ENCODE data around the gene FRRS1. TPM values are rescaled to one million over a fixed set of nuclear protein-coding genes. Genes with fewer than 3 reads are reported as not detected.

The FRRS1 gene
- total and polyA plus RNA-seq, 2 experiments from 2014 or later: 0.34 to 6.8 TPM

DNA sequence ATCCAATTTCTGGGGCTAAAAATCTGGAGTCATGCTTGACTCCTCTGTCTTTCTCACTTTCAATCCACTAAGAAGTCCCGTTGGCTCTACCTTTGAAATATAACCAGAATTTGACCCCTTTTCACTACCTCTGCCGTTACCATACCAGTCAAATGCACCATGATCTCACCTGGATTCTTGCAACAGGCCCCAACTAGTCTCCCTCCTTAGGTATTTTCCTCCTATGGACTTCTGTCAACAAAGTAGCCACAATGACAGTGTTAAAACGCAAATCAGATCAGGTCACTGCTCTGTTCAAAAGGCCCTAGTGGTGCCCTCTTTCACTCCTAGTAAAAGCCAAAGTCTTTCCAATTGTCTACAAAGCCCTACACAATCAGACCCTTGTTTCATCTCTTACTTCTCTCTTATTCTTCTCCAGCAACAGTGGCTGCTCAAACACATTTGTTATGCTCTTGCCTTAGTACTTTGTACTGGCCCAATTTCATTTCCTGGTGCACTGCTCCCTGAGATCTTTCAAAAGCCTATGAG is 48.0 kb upstream of the FRRS1 start:
- H3K4me1 ChIP-seq (ENCODE audit: insufficient read depth): no peaks in the 10 kb centered on the region
- H3K4me1 Mint-ChIP-seq: peaks cover 3% of the 10 kb centered on the region; the same call in 2 of the 3 replicates
- H3K79me2 ChIP-seq (replicated peaks; ENCODE audit: insufficient read depth): no peaks in the 10 kb centered on the region
- H3K27ac ChIP-seq (ENCODE audit: low read depth): no peak overlapping the region
- no peak for ATAC-seq
- no peaks in the 10 kb centered on the region for H3K9me2 ChIP-seq (ENCODE audit: insufficient read depth)
- TF ChIP-seq, protein P1, sequence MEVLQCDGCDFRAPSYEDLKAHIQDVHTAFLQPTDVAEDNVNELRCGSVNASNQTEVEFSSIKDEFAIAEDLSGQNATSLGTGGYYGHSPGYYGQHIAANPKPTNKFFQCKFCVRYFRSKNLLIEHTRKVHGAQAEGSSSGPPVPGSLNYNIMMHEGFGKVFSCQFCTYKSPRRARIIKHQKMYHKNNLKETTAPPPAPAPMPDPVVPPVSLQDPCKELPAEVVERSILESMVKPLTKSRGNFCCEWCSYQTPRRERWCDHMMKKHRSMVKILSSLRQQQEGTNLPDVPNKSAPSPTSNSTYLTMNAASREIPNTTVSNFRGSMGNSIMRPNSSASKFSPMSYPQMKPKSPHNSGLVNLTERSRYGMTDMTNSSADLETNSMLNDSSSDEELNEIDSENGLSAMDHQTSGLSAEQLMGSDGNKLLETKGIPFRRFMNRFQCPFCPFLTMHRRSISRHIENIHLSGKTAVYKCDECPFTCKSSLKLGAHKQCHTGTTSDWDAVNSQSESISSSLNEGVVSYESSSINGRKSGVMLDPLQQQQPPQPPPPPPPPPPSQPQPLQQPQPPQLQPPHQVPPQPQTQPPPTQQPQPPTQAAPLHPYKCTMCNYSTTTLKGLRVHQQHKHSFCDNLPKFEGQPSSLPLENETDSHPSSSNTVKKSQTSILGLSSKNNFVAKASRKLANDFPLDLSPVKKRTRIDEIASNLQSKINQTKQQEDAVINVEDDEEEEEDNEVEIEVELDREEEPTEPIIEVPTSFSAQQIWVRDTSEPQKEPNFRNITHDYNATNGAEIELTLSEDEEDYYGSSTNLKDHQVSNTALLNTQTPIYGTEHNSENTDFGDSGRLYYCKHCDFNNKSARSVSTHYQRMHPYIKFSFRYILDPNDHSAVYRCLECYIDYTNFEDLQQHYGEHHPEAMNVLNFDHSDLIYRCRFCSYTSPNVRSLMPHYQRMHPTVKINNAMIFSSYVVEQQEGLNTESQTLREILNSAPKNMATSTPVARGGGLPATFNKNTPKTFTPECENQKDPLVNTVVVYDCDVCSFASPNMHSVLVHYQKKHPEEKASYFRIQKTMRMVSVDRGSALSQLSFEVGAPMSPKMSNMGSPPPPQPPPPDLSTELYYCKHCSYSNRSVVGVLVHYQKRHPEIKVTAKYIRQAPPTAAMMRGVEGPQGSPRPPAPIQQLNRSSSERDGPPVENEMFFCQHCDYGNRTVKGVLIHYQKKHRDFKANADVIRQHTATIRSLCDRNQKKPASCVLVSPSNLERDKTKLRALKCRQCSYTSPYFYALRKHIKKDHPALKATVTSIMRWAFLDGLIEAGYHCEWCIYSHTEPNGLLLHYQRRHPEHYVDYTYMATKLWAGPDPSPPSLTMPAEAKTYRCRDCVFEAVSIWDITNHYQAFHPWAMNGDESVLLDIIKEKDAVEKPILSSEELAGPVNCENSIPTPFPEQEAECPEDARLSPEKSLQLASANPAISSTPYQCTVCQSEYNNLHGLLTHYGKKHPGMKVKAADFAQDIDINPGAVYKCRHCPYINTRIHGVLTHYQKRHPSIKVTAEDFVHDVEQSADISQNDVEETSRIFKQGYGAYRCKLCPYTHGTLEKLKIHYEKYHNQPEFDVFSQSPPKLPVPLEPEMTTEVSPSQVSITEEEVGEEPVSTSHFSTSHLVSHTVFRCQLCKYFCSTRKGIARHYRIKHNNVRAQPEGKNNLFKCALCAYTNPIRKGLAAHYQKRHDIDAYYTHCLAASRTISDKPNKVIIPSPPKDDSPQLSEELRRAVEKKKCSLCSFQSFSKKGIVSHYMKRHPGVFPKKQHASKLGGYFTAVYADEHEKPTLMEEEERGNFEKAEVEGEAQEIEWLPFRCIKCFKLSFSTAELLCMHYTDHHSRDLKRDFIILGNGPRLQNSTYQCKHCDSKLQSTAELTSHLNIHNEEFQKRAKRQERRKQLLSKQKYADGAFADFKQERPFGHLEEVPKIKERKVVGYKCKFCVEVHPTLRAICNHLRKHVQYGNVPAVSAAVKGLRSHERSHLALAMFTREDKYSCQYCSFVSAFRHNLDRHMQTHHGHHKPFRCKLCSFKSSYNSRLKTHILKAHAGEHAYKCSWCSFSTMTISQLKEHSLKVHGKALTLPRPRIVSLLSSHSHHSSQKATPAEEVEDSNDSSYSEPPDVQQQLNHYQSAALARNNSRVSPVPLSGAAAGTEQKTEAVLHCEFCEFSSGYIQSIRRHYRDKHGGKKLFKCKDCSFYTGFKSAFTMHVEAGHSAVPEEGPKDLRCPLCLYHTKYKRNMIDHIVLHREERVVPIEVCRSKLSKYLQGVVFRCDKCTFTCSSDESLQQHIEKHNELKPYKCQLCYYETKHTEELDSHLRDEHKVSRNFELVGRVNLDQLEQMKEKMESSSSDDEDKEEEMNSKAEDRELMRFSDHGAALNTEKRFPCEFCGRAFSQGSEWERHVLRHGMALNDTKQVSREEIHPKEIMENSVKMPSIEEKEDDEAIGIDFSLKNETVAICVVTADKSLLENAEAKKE (CRISPR knock-in tag; IDR thresholded peaks at IDR 0.05): no peak
- TF ChIP-seq EZH2phosphoT487 (IDR thresholded peaks at IDR 0.05; ENCODE audit: unreplicated experiment): no peak
- TF ChIP-seq NANOG (IDR thresholded peaks at IDR 0.05; ENCODE audit: borderline replicate concordance): no peak
- no peak for TF ChIP-seq STAT1 (IDR thresholded peaks at IDR 0.05; ENCODE audit: unreplicated experiment)
- no peak for TF ChIP-seq ZNF114 (CRISPR knock-in tag; IDR thresholded peaks at IDR 0.05)
- H3K36me3 ChIP-seq (ENCODE audit: insufficient read depth): no peaks in the 10 kb centered on the region
- DNase-seq (ENCODE audit: low spot score): no peak
- no peak overlapping the region for H3K27ac Mint-ChIP-seq
- peak overlapping the region; percentile 92 for H2AFZ ChIP-seq
- no peaks in the 10 kb centered on the region for H3K36me3 Mint-ChIP-seq (ENCODE audit: low read depth)
- H3K27me3 Mint-ChIP-seq (ENCODE audit: insufficient read depth, low read depth, poor library complexity): no peaks in the 10 kb centered on the region
- no peaks in the 10 kb centered on the region for H4K20me1 ChIP-seq (replicated peaks; ENCODE audit: insufficient read depth)
- H3K4me3 ChIP-seq: no peak overlapping the region
- H3K4me2 ChIP-seq: no peak overlapping the region
- H3K9me3 Mint-ChIP-seq: no peaks in the 10 kb centered on the region
- no peaks in the 10 kb centered on the region for H3K27me3 ChIP-seq (ENCODE audit: insufficient read depth)
- H3K4me3 Mint-ChIP-seq: no peak overlapping the region
- H3F3A ChIP-seq (replicated peaks; ENCODE audit: low read depth): no peaks in the 10 kb centered on the region

DNA sequence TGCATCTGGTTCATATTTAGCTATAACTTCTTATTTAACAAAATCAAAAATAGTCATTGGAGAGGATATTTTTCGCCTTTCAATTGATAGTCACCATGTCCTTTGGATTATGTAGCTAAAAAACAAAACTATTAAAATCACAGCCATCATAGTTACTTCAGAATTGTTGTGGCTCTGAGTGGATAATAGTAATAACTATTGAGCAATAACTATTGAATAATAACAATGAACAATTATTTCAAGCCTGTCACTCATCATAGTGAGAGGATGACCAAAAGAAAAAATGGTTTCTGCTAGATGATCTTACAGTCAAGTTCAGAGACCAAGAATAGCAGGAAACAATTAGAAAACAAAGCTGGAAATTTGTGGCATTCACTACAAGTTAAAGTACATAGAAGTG is 45.3 kb upstream of the FRRS1 start:
- H3K27ac ChIP-seq (ENCODE audit: low read depth): no peak overlapping the region
- H3K4me2 ChIP-seq: no peak overlapping the region
- no peaks in the 10 kb centered on the region for H3K27me3 ChIP-seq (ENCODE audit: insufficient read depth)
- no peak for DNase-seq (ENCODE audit: low spot score)
- no peaks in the 10 kb centered on the region for H3K79me2 ChIP-seq (replicated peaks; ENCODE audit: insufficient read depth)
- Mint-ChIP-seq H3K4me1 (peaks cover 7% of the 10 kb centered on the region), H3K4me3 (no peak overlapping the region), H3K36me3 (ENCODE audit: low read depth) (no peaks in the 10 kb centered on the region), H3K27me3 (ENCODE audit: insufficient read depth, low read depth, poor library complexity) (no peaks in the 10 kb centered on the region), H3K9me3 (no peaks in the 10 kb centered on the region), H3K27ac (no peak overlapping the region)
- no peaks in the 10 kb centered on the region for H3F3A ChIP-seq (replicated peaks; ENCODE audit: low read depth)
- no peak for ATAC-seq
- H3K36me3 ChIP-seq (ENCODE audit: insufficient read depth): no peaks in the 10 kb centered on the region
- no peak overlapping the region for H2AFZ ChIP-seq
- H4K20me1 ChIP-seq (replicated peaks; ENCODE audit: insufficient read depth): no peaks in the 10 kb centered on the region
- H3K4me1 ChIP-seq (ENCODE audit: insufficient read depth): no peaks in the 10 kb centered on the region
- H3K4me3 ChIP-seq: no peak overlapping the region
- H3K9me2 ChIP-seq (ENCODE audit: insufficient read depth): no peaks in the 10 kb centered on the region
- TF ChIP-seq JUNB (IDR thresholded peaks at IDR 0.05; ENCODE audit: unreplicated experiment) (no peak), ZNF114 (CRISPR knock-in tag; IDR thresholded peaks at IDR 0.05) (no peak), CREB1 (CRISPR knock-in tag; IDR thresholded peaks at IDR 0.05; ENCODE audit: low read depth) (no peak)
- TF ChIP-seq, protein P2, sequence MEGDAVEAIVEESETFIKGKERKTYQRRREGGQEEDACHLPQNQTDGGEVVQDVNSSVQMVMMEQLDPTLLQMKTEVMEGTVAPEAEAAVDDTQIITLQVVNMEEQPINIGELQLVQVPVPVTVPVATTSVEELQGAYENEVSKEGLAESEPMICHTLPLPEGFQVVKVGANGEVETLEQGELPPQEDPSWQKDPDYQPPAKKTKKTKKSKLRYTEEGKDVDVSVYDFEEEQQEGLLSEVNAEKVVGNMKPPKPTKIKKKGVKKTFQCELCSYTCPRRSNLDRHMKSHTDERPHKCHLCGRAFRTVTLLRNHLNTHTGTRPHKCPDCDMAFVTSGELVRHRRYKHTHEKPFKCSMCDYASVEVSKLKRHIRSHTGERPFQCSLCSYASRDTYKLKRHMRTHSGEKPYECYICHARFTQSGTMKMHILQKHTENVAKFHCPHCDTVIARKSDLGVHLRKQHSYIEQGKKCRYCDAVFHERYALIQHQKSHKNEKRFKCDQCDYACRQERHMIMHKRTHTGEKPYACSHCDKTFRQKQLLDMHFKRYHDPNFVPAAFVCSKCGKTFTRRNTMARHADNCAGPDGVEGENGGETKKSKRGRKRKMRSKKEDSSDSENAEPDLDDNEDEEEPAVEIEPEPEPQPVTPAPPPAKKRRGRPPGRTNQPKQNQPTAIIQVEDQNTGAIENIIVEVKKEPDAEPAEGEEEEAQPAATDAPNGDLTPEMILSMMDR (conservative IDR thresholded peaks at IDR 0.05; ENCODE audit: low read depth in 2 of 2): no peak
- TF ChIP-seq, protein P3, sequence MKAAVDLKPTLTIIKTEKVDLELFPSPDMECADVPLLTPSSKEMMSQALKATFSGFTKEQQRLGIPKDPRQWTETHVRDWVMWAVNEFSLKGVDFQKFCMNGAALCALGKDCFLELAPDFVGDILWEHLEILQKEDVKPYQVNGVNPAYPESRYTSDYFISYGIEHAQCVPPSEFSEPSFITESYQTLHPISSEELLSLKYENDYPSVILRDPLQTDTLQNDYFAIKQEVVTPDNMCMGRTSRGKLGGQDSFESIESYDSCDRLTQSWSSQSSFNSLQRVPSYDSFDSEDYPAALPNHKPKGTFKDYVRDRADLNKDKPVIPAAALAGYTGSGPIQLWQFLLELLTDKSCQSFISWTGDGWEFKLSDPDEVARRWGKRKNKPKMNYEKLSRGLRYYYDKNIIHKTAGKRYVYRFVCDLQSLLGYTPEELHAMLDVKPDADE (IDR thresholded peaks at IDR 0.05): no peak
- TF ChIP-seq, protein P4, sequence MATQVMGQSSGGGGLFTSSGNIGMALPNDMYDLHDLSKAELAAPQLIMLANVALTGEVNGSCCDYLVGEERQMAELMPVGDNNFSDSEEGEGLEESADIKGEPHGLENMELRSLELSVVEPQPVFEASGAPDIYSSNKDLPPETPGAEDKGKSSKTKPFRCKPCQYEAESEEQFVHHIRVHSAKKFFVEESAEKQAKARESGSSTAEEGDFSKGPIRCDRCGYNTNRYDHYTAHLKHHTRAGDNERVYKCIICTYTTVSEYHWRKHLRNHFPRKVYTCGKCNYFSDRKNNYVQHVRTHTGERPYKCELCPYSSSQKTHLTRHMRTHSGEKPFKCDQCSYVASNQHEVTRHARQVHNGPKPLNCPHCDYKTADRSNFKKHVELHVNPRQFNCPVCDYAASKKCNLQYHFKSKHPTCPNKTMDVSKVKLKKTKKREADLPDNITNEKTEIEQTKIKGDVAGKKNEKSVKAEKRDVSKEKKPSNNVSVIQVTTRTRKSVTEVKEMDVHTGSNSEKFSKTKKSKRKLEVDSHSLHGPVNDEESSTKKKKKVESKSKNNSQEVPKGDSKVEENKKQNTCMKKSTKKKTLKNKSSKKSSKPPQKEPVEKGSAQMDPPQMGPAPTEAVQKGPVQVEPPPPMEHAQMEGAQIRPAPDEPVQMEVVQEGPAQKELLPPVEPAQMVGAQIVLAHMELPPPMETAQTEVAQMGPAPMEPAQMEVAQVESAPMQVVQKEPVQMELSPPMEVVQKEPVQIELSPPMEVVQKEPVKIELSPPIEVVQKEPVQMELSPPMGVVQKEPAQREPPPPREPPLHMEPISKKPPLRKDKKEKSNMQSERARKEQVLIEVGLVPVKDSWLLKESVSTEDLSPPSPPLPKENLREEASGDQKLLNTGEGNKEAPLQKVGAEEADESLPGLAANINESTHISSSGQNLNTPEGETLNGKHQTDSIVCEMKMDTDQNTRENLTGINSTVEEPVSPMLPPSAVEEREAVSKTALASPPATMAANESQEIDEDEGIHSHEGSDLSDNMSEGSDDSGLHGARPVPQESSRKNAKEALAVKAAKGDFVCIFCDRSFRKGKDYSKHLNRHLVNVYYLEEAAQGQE (IDR thresholded peaks at IDR 0.05; ENCODE audit: unreplicated experiment): no peak
